Measurements from ENCODE around the gene SGTA.

- TF ChIP-seq CTCF (IDR thresholded peaks at IDR 0.05) (no peak), POLR2A (IDR thresholded peaks at IDR 0.05) (no peak), POLR2AphosphoS5 (IDR thresholded peaks at IDR 0.05) (no peak)
Observed at GRCh38 chr19:2747349-2747748, 35.7 kb downstream of the SGTA start.

All from prostate gland (tissue), 2 donors.